ENCODE data around the gene ATG7. TPM values are rescaled to one million over a fixed set of nuclear protein-coding genes. Genes with fewer than 3 reads are reported as not detected.
"Not testable (repeated sequence)": the region's sequence is repeated elsewhere in the genome, so short reads cannot be mapped to it uniquely, and the experiment has no call there.

ATG7 gene
- total RNA-seq, 1 experiment from 2014 or later = 25.7 TPM

GRCh38 chr3:11522953-11523571 is 250.9 kb downstream of the ATG7 start:
- no peaks in the 10 kb centered on the region for H3K4me1 ChIP-seq
- H3K36me3 ChIP-seq = no peaks in the 10 kb centered on the region
- no peak overlapping the region for H3K27ac ChIP-seq
- H3K4me3 ChIP-seq = no peak overlapping the region
- DNase-seq = no peak
- H3K9me3 ChIP-seq (replicated peaks) = no peaks in the 10 kb centered on the region
- H3K27me3 ChIP-seq = no peaks in the 10 kb centered on the region

- DNase-seq = no peak
- no peak overlapping the region for H3K27ac ChIP-seq
- H3K4me1 ChIP-seq = no peaks in the 10 kb centered on the region
- H3K4me3 ChIP-seq = no peak overlapping the region
- no peaks in the 10 kb centered on the region for H3K27me3 ChIP-seq
- no peaks in the 10 kb centered on the region for H3K9me3 ChIP-seq (replicated peaks)
- no peaks in the 10 kb centered on the region for H3K36me3 ChIP-seq
Measured at GRCh38 chr3:11523572-11524101, 251.4 kb downstream of the ATG7 start.

GRCh38 chr3:11526121-11526520 is 253.9 kb downstream of the ATG7 start:
- H3K4me1 ChIP-seq; H3K4me3 ChIP-seq; H3K36me3 ChIP-seq; H3K27ac ChIP-seq; DNase-seq; H3K9me3 ChIP-seq (replicated peaks); H3K27me3 ChIP-seq: not testable (repeated sequence)

- no peak overlapping the region for H3K4me3 ChIP-seq
Measured at GRCh38 chr3:11529281-11529680, 257.1 kb downstream of the ATG7 start.

GRCh38 chr3:11530153-11530721 is 258.0 kb downstream of the ATG7 start:
- Histone ChIP-seq H3K4me1 (peaks cover 16% of the 10 kb centered on the region), H3K36me3 (no peaks in the 10 kb centered on the region), H3K27ac (no peak overlapping the region), H3K27me3 (no peaks in the 10 kb centered on the region), H3K4me3 (no peak overlapping the region), H3K9me3 (replicated peaks) (no peaks in the 10 kb centered on the region)
- peak; percentile 71 for DNase-seq

More at GRCh38 chr3:11529281-11529680, 257.1 kb downstream of the ATG7 start:
- Histone ChIP-seq H3K9me3 (replicated peaks) (no peaks in the 10 kb centered on the region), H3K4me1 (peaks cover 16% of the 10 kb centered on the region), H3K36me3 (no peaks in the 10 kb centered on the region), H3K27me3 (no peaks in the 10 kb centered on the region), H3K27ac (no peak overlapping the region)
- DNase-seq = no peak

- no peaks in the 10 kb centered on the region for H3K9me3 ChIP-seq (replicated peaks)
- no peak overlapping the region for H3K27ac ChIP-seq
- no peaks in the 10 kb centered on the region for H3K36me3 ChIP-seq
- DNase-seq = no peak
- H3K27me3 ChIP-seq = no peaks in the 10 kb centered on the region
- H3K4me3 ChIP-seq = no peak overlapping the region
- peaks cover 16% of the 10 kb centered on the region for H3K4me1 ChIP-seq
Measured at GRCh38 chr3:11532931-11533391, 260.8 kb downstream of the ATG7 start.

- Histone ChIP-seq H3K27me3 (no peaks in the 10 kb centered on the region), H3K9me3 (replicated peaks) (no peaks in the 10 kb centered on the region), H3K36me3 (no peaks in the 10 kb centered on the region), H3K4me3 (no peak overlapping the region), H3K4me1 (peaks cover 16% of the 10 kb centered on the region), H3K27ac (no peak overlapping the region)
- DNase-seq = no peak
Measured at GRCh38 chr3:11534011-11534792, 262.0 kb downstream of the ATG7 start.

GRCh38 chr3:11534793-11535101 is 262.6 kb downstream of the ATG7 start:
- H3K4me1 ChIP-seq = peaks cover 16% of the 10 kb centered on the region
- DNase-seq = no peak

GRCh38 chr3:11535243-11535960 is 263.2 kb downstream of the ATG7 start:
- H3K36me3 ChIP-seq = no peaks in the 10 kb centered on the region
- H3K4me1 ChIP-seq = peaks cover 16% of the 10 kb centered on the region
- H3K27me3 ChIP-seq = no peaks in the 10 kb centered on the region
- no peaks in the 10 kb centered on the region for H3K9me3 ChIP-seq (replicated peaks)
- DNase-seq = no peak
- no peak overlapping the region for H3K27ac ChIP-seq
- no peak overlapping the region for H3K4me3 ChIP-seq

More at GRCh38 chr3:11534793-11535101, 262.6 kb downstream of the ATG7 start:
- Histone ChIP-seq H3K9me3 (replicated peaks) (no peaks in the 10 kb centered on the region), H3K27ac (no peak overlapping the region), H3K36me3 (no peaks in the 10 kb centered on the region), H3K27me3 (no peaks in the 10 kb centered on the region), H3K4me3 (no peak overlapping the region)

GRCh38 chr3:11536132-11536935 is 264.1 kb downstream of the ATG7 start:
- Histone ChIP-seq H3K27ac (no peak overlapping the region), H3K9me3 (replicated peaks) (no peaks in the 10 kb centered on the region), H3K27me3 (no peaks in the 10 kb centered on the region), H3K36me3 (no peaks in the 10 kb centered on the region), H3K4me1 (peaks cover 16% of the 10 kb centered on the region), H3K4me3 (no peak overlapping the region)
- DNase-seq = no peak

- Histone ChIP-seq H3K27me3 (no peaks in the 10 kb centered on the region), H3K36me3 (no peaks in the 10 kb centered on the region), H3K4me3 (no peak overlapping the region), H3K9me3 (replicated peaks) (no peaks in the 10 kb centered on the region), H3K4me1 (peaks cover 16% of the 10 kb centered on the region), H3K27ac (no peak overlapping the region)
- no peak for DNase-seq
Measured at GRCh38 chr3:11536936-11537612, 264.9 kb downstream of the ATG7 start.

GRCh38 chr3:11538581-11538980 is 266.4 kb downstream of the ATG7 start:
- Histone ChIP-seq H3K27ac (no peak overlapping the region), H3K4me3 (no peak overlapping the region), H3K4me1 (peaks cover 6% of the 10 kb centered on the region), H3K27me3 (no peaks in the 10 kb centered on the region), H3K36me3 (no peaks in the 10 kb centered on the region), H3K9me3 (replicated peaks) (no peaks in the 10 kb centered on the region)
- DNase-seq = no peak

GRCh38 chr3:11539218-11539617 is 267.0 kb downstream of the ATG7 start:
- Histone ChIP-seq H3K9me3 (replicated peaks) (no peaks in the 10 kb centered on the region), H3K27me3 (no peaks in the 10 kb centered on the region), H3K27ac (no peak overlapping the region), H3K36me3 (no peaks in the 10 kb centered on the region), H3K4me1 (peaks cover 6% of the 10 kb centered on the region), H3K4me3 (no peak overlapping the region)
- DNase-seq = no peak

GRCh38 chr3:11539677-11540076 is 267.5 kb downstream of the ATG7 start:
- H3K27ac ChIP-seq = no peak overlapping the region
- peaks cover 11% of the 10 kb centered on the region for H3K4me1 ChIP-seq
- H3K36me3 ChIP-seq = no peaks in the 10 kb centered on the region
- no peak for DNase-seq
- no peaks in the 10 kb centered on the region for H3K9me3 ChIP-seq (replicated peaks)
- H3K27me3 ChIP-seq = no peaks in the 10 kb centered on the region
- H3K4me3 ChIP-seq = no peak overlapping the region
